H1 (cell line): ENCODE results near the gene RHBDF2. TPM values are rescaled to one million over a fixed set of nuclear protein-coding genes. Genes with fewer than 3 reads are reported as not detected.

Source experiments
- BACH1 ChIP-seq: IDR thresholded peaks from 2 replicates; pipeline ENCODE4 v1.6.1; 2012; ENCODE audit warnings: low read length, improper control_type of control experiment
- BRCA1 ChIP-seq: IDR thresholded peaks from 2 replicates; pipeline ENCODE4 v1.6.1; 2012; ENCODE audit warnings: low read depth, low read length, improper control_type of control experiment
- CHD7 ChIP-seq: fragments of 300-600 bp; sonication (generic); IDR thresholded peaks from 2 replicates; pipeline ENCODE4 v1.7.1; 2012; ENCODE audit warnings: low read length, moderate library complexity, mild to moderate bottlenecking, inconsistent platforms; ENCODE audit not compliant: insufficient replicate concordance
- polyA plus RNA-seq, 7 experiments: library from polyadenylated mRNA; depleted of rRNA in 3 of 7; stranded (reverse) in 5 of 7; unstranded in 2 of 7; fragments of >200 nt in 5 of 7; fragments of 200-250 nt in 2 of 7; gene quantifications; 1 replicate in 5 of 7; 2 replicates in 1 of 7; 4 replicates in 1 of 7; pipeline versions ENCODE4 v1.2.1 to v1.2.3, GENCODE V29; 2011 to 2013; ENCODE audit warnings: missing spikeins in 2 of 7, mixed read lengths in 2 of 7
- total RNA-seq: library from RNA; stranded (reverse); fragmentation: NEBNext Ultra II Directional; extraction: Animal tissue kit (Norgen Biotek cat#: 25700); gene quantifications from 2 replicates; pipeline ENCODE4 v1.2.1, GENCODE V29; 2021
- TF ChIP-seq, protein P1 (sequence below): IDR thresholded peaks from 2 replicates; pipeline ENCODE4 v1.6.1; 2012; ENCODE audit warnings: inconsistent platforms

RHBDF2 gene
- total and polyA plus RNA-seq, 2 of the 8 experiments (the other 6 are each of a cell fraction or from before 2014, with no cell fraction given): 21.2 to 25.9 TPM

DNA sequence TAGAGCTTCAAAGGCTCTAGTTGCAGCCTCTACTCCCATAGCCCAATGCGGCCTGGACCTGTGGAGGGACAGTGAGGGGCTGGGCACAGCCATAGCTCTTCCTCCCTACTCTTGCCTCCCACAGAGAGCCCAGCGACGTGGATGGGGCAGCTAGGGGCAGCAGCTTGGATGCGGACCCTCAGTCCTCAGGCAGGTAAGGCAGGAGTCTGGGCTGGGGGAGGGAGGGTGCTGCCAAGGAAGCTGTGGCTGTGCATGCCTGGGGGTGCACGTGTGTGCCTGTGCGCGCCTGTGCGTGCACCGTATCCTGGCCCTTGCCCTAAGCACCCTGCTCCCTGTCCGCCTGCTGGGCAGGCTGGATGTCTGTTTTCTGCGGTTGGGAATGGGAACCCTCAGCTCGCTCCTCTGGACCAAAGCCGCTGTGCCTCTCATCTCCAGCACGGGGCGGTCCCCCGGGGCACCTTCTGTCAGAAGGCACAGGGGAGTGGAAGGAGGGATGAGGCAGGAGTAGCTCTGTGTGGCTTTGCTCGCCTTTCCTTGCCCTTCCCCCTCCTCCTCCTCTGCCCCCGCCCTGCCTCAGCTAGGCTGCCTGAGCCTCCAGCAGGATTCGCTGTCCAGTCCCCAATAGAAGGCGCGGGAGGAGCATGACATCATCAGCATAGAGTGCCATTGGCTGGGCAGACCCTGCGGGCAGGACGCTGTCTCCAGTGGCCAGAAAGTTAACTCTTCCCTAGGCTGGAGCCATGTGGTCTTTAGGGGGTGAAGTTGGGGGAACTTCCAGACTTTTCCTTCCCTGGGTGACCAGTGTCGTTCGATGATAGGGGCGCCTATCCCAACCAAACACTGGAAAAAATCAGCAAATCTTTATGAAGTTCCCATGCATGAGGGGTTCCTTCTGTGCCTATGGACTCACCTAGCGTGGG is 39.4 kb upstream of the RHBDF2 start (continued):
- TF ChIP-seq CHD7 (no peak), BACH1 (no peak), BRCA1 (no peak)
- TF ChIP-seq, protein P1, sequence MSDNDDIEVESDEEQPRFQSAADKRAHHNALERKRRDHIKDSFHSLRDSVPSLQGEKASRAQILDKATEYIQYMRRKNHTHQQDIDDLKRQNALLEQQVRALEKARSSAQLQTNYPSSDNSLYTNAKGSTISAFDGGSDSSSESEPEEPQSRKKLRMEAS: peak; percentile 88
